GM23248 (cell line): ENCODE measurements around the gene C12orf75. TPM values are rescaled to one million over a fixed set of nuclear protein-coding genes. Genes with fewer than 3 reads are reported as not detected.

Source experiments
- DNase-seq: peaks from one replicate; pipeline ENCODE4 v3.0.0-alpha.2; 2015
- H2AFZ ChIP-seq: fragments of 200-600 bp; sonication (generic); 2 replicates; pipeline ENCODE4 v1.6.1; 2016; ENCODE audit warnings: antibody characterized with exemption
- H3F3A ChIP-seq: fragments of 200-600 bp; sonication (generic); 2 replicates; pipeline ENCODE4 v1.6.1; 2016; ENCODE audit warnings: mild to moderate bottlenecking, antibody characterized with exemption, mixed run types; ENCODE audit not compliant: insufficient read depth
- H3K27ac ChIP-seq: fragments of 200-600 bp; sonication (generic); 2 replicates; pipeline ENCODE4 v1.5.1; 2016; ENCODE audit warnings: mild to moderate bottlenecking
- H3K27me3 ChIP-seq: fragments of 200-600 bp; sonication (generic); replicated peaks from 2 replicates; pipeline ENCODE4 v1.6.1; 2016; ENCODE audit warnings: mild to moderate bottlenecking; ENCODE audit not compliant: insufficient read depth
- H3K36me3 ChIP-seq: fragments of 200-600 bp; sonication (generic); 2 replicates; pipeline ENCODE4 v1.6.1; 2016; ENCODE audit warnings: low read depth, mild to moderate bottlenecking
- H3K4me1 ChIP-seq: fragments of 200-600 bp; sonication (generic); 2 replicates; pipeline ENCODE4 v1.6.1; 2016; ENCODE audit warnings: mild to moderate bottlenecking; ENCODE audit not compliant: insufficient read depth
- H3K4me2 ChIP-seq: fragments of 200-600 bp; sonication (generic); one replicate; pipeline ENCODE4 v1.6.1; 2016; ENCODE audit warnings: mild to moderate bottlenecking; ENCODE audit not compliant: unreplicated experiment
- H3K4me3 ChIP-seq: fragments of 200-600 bp; sonication (generic); 2 replicates; pipeline ENCODE4 v1.5.1; 2016; ENCODE audit warnings: mild to moderate bottlenecking
- H3K79me2 ChIP-seq: fragments of 200-600 bp; sonication (generic); 2 replicates; pipeline ENCODE4 v1.6.1; 2016; ENCODE audit warnings: mild to moderate bottlenecking; ENCODE audit not compliant: insufficient read depth
- H3K9ac ChIP-seq: fragments of 200-600 bp; sonication (generic); 2 replicates; pipeline ENCODE4 v1.6.1; 2016; ENCODE audit warnings: mild to moderate bottlenecking
- H3K9me2 ChIP-seq: fragments of 200-600 bp; sonication (generic); 2 replicates; pipeline ENCODE4 v1.6.1; 2016; ENCODE audit warnings: mixed run types, mild to moderate bottlenecking, moderate library complexity; ENCODE audit not compliant: insufficient read depth
- H3K9me3 ChIP-seq: fragments of 200-600 bp; sonication (generic); one replicate; pipeline ENCODE4 v1.6.1; 2017; ENCODE audit warnings: low read depth
- H4K20me1 ChIP-seq: fragments of 200-600 bp; sonication (generic); 2 replicates; pipeline ENCODE4 v1.6.0; 2016; ENCODE audit not compliant: insufficient read depth
- EZH2 ChIP-seq: fragments of 200-600 bp; sonication (generic); IDR thresholded peaks from 2 replicates; pipeline ENCODE4 v1.6.1; 2018; ENCODE audit warnings: antibody characterized with exemption, mild to moderate bottlenecking; ENCODE audit not compliant: insufficient read depth, poor library complexity, severe bottlenecking
- EZH2phosphoT487 ChIP-seq: fragments of 200-600 bp; sonication (generic); IDR thresholded peaks from 2 replicates; pipeline ENCODE4 v1.6.1; 2018; ENCODE audit warnings: antibody characterized with exemption, moderate library complexity, mild to moderate bottlenecking, low read depth; ENCODE audit not compliant: insufficient read depth
- WGBS, 2 experiments: methylation state at CpG; one replicate each; pipeline ENCODE4 v1.1.6; 2015 to 2017; ENCODE audit warnings: low lambda C conversion rate in 2 of 2, low coverage in 1 of 2; ENCODE audit errors: missing lambda C conversion rate in 2 of 2; 5-methylcytosine and 5-hydroxymethylcytosine counted together
- in situ Hi-C: fragments of 300-500 bp; cut with MboI; formaldehyde crosslinking; loops from 2 replicates; pipeline ENCODE4 v1.15.0; 2020
- polyA plus RNA-seq: library from polyadenylated mRNA; unstranded; fragments of >200 nt; fragmentation: Nextera tagmentation; extraction: Ambion mirVana; gene quantifications from 2 replicates; pipeline ENCODE4 v1.2.1, GENCODE V29; 2016
- total RNA-seq: library from RNA; depleted of rRNA; stranded (reverse); fragments of >200 nt; shearing (Covaris generic); gene quantifications from 2 replicates; pipeline ENCODE4 v1.2.3, GENCODE V29; 2014

The C12orf75 gene
- total and polyA plus RNA-seq, 2 experiments from 2014 or later = 349 to 590 TPM

DNA sequence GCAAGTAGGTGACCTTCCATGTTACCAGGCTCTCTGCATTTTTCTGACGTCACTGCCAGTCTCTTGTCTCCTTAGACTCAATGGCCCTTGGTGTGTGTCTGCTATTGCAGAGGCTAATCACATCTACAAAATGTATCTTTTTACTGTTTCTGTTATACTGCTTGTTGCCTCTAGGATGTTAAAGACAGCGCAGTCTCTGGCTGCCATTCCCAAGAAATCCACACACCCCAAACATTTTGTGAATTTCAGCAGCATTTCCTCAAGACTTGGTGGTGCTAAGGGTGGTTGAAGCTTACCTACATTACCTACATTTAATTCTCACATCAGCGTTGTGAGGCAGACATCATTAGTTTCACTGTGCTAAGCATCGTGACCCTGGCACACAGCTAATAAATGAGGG is 87.2 kb downstream of the C12orf75 start:
- Histone ChIP-seq H3F3A (peaks cover 22% of the 10 kb centered on the region), H3K4me2 (peak overlapping the region; percentile 37), H3K9me3 (no peaks in the 10 kb centered on the region), H3K36me3 (no peaks in the 10 kb centered on the region), H3K27me3 (no peaks in the 10 kb centered on the region), H3K9ac (no peak overlapping the region), H3K4me3 (no peak overlapping the region), H2AFZ (peak overlapping the region; percentile 4; the same call in 1 of the 2 replicates), H4K20me1 (no peaks in the 10 kb centered on the region), H3K79me2 (no peaks in the 10 kb centered on the region), H3K27ac (peak overlapping the region; percentile 72), H3K4me1 (peaks cover 30% of the 10 kb centered on the region), H3K9me2 (no peaks in the 10 kb centered on the region)
- TF ChIP-seq EZH2 (no peak), EZH2phosphoT487 (no peak)
- in situ Hi-C loops = no loop called here
- DNase-seq = no peak
- 61 to 63% methylated on average over 4 of the region's 4 CpGs for WGBS, 2 experiments

DNA sequence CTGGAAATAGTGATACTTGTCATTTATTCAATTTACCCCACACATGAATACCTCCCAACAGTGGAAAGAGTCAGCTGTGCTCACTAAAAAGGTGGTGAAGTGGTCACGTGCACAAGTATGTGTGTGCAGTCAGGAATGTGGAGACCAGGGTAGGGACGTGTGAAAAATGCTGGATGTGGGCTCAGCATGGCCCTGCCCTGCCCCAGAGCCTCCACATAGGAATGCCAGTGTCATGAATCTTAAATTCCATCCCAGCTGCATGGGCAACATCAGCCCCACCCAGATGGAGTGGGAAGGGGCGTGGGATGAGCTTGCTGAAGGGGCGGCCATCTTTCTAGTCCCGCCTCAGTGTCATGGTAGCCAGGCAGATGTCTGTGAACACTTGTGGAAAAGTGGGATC is 87.7 kb downstream of the C12orf75 start:
- Histone ChIP-seq H3F3A (peaks cover 22% of the 10 kb centered on the region), H3K9me3 (no peaks in the 10 kb centered on the region), H2AFZ (peak overlapping the region; percentile 17; the same call in 1 of the 2 replicates), H3K27me3 (no peaks in the 10 kb centered on the region), H3K27ac (peak overlapping the region; percentile 72), H3K9me2 (no peaks in the 10 kb centered on the region), H3K79me2 (no peaks in the 10 kb centered on the region), H3K4me1 (peaks cover 32% of the 10 kb centered on the region), H4K20me1 (no peaks in the 10 kb centered on the region), H3K9ac (peak overlapping the region; percentile 15; the same call in 1 of the 2 replicates), H3K4me2 (peak overlapping the region; percentile 37), H3K36me3 (no peaks in the 10 kb centered on the region), H3K4me3 (no peak overlapping the region)
- WGBS, 2 experiments = 38 to 39% methylated on average over 5 of the region's 5 CpGs
- peak; percentile 90 for DNase-seq
- TF ChIP-seq EZH2phosphoT487 (no peak), EZH2 (no peak)
- in situ Hi-C loops = no loop called here

DNA sequence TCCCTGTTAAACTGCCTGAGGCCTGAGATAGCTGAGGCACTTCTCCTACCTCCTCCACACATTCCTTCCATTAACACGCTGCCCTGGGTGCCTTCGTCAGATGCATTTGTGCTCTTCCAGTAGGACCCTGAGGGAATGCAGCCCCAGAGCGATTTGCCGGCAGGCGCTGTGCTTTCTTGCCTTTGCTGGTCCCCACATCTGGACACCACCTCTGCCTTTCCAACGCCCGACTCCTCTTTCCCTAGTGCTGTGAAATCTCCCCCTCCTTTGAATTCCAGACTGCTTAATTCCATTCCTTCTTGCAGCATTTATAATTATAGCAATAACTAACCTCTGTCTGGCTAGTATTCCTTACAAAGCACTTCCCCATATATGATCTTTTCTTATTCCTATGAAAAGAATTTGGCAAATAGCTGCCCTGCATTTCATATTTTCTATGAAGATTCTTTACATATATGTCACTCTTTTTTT is 88.4 kb downstream of the C12orf75 start:
- peak; percentile 44 for DNase-seq
- peak overlapping the region; percentile 15 for H3K4me2 ChIP-seq
- in situ Hi-C loops = no loop called here

DNA sequence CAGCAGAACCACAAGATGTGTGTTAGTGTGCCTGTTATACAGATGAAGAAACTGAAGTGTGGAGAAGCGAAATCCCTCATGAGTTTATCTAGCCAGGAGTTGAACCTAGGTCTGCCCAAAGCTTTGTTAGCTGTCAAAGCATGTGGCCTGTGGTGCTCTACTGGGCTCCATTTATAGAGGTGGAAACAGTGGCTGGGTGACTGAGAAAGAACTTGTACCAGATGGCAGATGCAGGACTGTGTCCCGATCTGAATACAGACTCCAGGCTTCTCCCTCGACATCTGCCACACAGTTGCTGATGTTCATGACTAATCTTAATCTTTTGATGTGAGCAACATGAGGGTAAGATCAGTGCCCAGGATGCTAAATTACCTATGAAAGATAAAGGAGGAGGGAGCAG is 89.1 kb downstream of the C12orf75 start:
- no peak for DNase-seq
- no peaks in the 10 kb centered on the region for H4K20me1 ChIP-seq
- in situ Hi-C loops = loop anchor here (5.0 kb wide), 1 partner anchor 713 kb away; no protein-coding TSS in a partner anchor
- H3F3A ChIP-seq = peaks cover 22% of the 10 kb centered on the region
- peaks cover 39% of the 10 kb centered on the region for H3K4me1 ChIP-seq
- no peak overlapping the region for H3K4me3 ChIP-seq
- WGBS, 2 experiments = 93 to 100% methylated on average over 3 of the region's 3 CpGs
- H2AFZ ChIP-seq = no peak overlapping the region
- H3K27ac ChIP-seq = peak overlapping the region; percentile 72
- H3K9me3 ChIP-seq = no peaks in the 10 kb centered on the region
- H3K9ac ChIP-seq = no peak overlapping the region
- H3K27me3 ChIP-seq = no peaks in the 10 kb centered on the region
- H3K79me2 ChIP-seq = no peaks in the 10 kb centered on the region
- TF ChIP-seq EZH2 (no peak), EZH2phosphoT487 (no peak)
- H3K4me2 ChIP-seq = no peak overlapping the region
- H3K36me3 ChIP-seq = no peaks in the 10 kb centered on the region
- no peaks in the 10 kb centered on the region for H3K9me2 ChIP-seq

More for the DNA sequence above, 88.4 kb downstream of the C12orf75 start:
- H3K9me3 ChIP-seq = no peaks in the 10 kb centered on the region
- H3K9ac ChIP-seq = peak overlapping the region; percentile 15; the same call in 1 of the 2 replicates
- H3F3A ChIP-seq = peaks cover 22% of the 10 kb centered on the region
- peak overlapping the region; percentile 17; the same call in 1 of the 2 replicates for H2AFZ ChIP-seq
- H3K27ac ChIP-seq = peak overlapping the region; percentile 72
- H3K79me2 ChIP-seq = no peaks in the 10 kb centered on the region
- no peaks in the 10 kb centered on the region for H3K9me2 ChIP-seq
- TF ChIP-seq EZH2phosphoT487 (no peak), EZH2 (no peak)
- 75 to 79% methylated on average over 7 of the region's 7 CpGs for WGBS, 2 experiments
- no peaks in the 10 kb centered on the region for H3K36me3 ChIP-seq
- no peaks in the 10 kb centered on the region for H4K20me1 ChIP-seq
- H3K4me3 ChIP-seq = no peak overlapping the region
- H3K4me1 ChIP-seq = peaks cover 38% of the 10 kb centered on the region
- no peaks in the 10 kb centered on the region for H3K27me3 ChIP-seq
